ENCODE data around the gene ANO9.
"Not testable (repeated sequence)": the region's sequence is repeated elsewhere in the genome, so short reads cannot be mapped to it uniquely, and the experiment has no call there.

The ANO9 gene

GRCh38 chr11:416757-417621, 24.8 kb downstream of the ANO9 start:
- no peak for DNase-seq (ENCODE audit: low read depth in 2 of 2)

- DNase-seq (ENCODE audit: low read depth in 2 of 2), result no peak
Measured at GRCh38 chr11:416051-416756, 25.6 kb downstream of the ANO9 start.

- DNase-seq (ENCODE audit: low read depth in 2 of 2), result no peak
Measured at GRCh38 chr11:415640-416041, 26.2 kb downstream of the ANO9 start.

- DNase-seq (ENCODE audit: low read depth in 2 of 2), result no peak
Measured at GRCh38 chr11:414318-414857, 27.4 kb downstream of the ANO9 start.

GRCh38 chr11:413120-414081, 28.4 kb downstream of the ANO9 start:
- DNase-seq (ENCODE audit: low read depth in 2 of 2), result no peak

- no peak for DNase-seq (ENCODE audit: low read depth in 2 of 2)
Measured at GRCh38 chr11:412641-413119, 29.1 kb downstream of the ANO9 start.

- not testable (repeated sequence) for DNase-seq (ENCODE audit: low read depth in 2 of 2)
Measured at GRCh38 chr11:411520-411919, 30.3 kb downstream of the ANO9 start.

GRCh38 chr11:410711-411110, 31.1 kb downstream of the ANO9 start:
- DNase-seq (ENCODE audit: low read depth in 2 of 2), result not testable (repeated sequence)

- no peak for DNase-seq (ENCODE audit: low read depth in 2 of 2)
Measured at GRCh38 chr11:409600-410483, 32.0 kb downstream of the ANO9 start.

- DNase-seq (ENCODE audit: low read depth in 2 of 2), result no peak
Measured at GRCh38 chr11:409008-409599, 32.7 kb downstream of the ANO9 start.

- DNase-seq (ENCODE audit: low read depth in 2 of 2), result no peak
Measured at GRCh38 chr11:408154-409007, 33.4 kb downstream of the ANO9 start.

GRCh38 chr11:407651-408123, 34.1 kb downstream of the ANO9 start:
- DNase-seq (ENCODE audit: low read depth in 2 of 2), result no peak

- peak; percentile 64 to 87 for DNase-seq (ENCODE audit: low read depth in 2 of 2)
Measured at GRCh38 chr11:406796-407650, 34.8 kb downstream of the ANO9 start.

- DNase-seq (ENCODE audit: low read depth in 2 of 2), result no peak
Measured at GRCh38 chr11:405954-406795, 35.6 kb downstream of the ANO9 start.

GRCh38 chr11:405323-405953, 36.4 kb downstream of the ANO9 start:
- DNase-seq (ENCODE audit: low read depth in 2 of 2), result no peak

GRCh38 chr11:404551-405264, 37.1 kb downstream of the ANO9 start:
- no peak for DNase-seq (ENCODE audit: low read depth in 2 of 2)

Data from stimulated activated CD4-positive, alpha-beta T cell treated with anti-CD3 and anti-CD28 coated beads, Interleukin-1b, Interleukin-23, amount 100 ng/mL, for 1 hour (primary cell).